HG03439 (cell line): ENCODE results near the gene WDR4.
"Not testable (repeated sequence)": the region's sequence is repeated elsewhere in the genome, so short reads cannot be mapped to it uniquely, and the experiment has no call there.

Source experiments
- ATAC-seq: cut with Tn5 transposase; IDR thresholded peaks from one replicate; pipeline ENCODE4 v1.9.1; 2021; ENCODE audit warnings: mild to moderate bottlenecking, moderate library complexity; ENCODE audit not compliant: unreplicated experiment

Gene WDR4

GRCh38 chr21:42878678-42878992 is 704 bp downstream of the WDR4 start:
- peak; percentile 26 for ATAC-seq

DNA sequence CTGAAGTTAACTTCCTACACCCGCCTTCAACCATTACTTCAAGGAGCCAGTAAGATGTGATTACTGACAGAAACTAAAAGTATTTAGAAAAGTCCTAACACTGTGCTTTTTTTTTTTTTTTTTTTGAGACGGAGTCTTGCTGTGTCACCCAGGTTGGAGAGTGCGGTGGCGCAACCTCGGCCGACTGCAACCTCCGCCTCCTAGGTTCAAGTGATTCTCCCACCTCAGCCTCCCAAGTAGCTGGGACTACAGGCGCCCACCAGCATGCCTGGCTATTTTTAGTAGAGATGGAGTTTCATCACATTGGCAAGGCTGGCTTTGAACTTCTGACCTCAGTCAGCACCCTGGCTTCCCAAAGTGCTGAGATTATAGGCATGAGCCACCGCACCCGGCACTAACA is 3.5 kb downstream of the WDR4 start:
- not testable (repeated sequence) for ATAC-seq

GRCh38 chr21:42873096-42873495 is 6.2 kb downstream of the WDR4 start:
- ATAC-seq = no peak

GRCh38 chr21:42868196-42868595 is 11.1 kb downstream of the WDR4 start:
- ATAC-seq = no peak

GRCh38 chr21:42865776-42866160 is 13.6 kb downstream of the WDR4 start:
- ATAC-seq = no peak

DNA sequence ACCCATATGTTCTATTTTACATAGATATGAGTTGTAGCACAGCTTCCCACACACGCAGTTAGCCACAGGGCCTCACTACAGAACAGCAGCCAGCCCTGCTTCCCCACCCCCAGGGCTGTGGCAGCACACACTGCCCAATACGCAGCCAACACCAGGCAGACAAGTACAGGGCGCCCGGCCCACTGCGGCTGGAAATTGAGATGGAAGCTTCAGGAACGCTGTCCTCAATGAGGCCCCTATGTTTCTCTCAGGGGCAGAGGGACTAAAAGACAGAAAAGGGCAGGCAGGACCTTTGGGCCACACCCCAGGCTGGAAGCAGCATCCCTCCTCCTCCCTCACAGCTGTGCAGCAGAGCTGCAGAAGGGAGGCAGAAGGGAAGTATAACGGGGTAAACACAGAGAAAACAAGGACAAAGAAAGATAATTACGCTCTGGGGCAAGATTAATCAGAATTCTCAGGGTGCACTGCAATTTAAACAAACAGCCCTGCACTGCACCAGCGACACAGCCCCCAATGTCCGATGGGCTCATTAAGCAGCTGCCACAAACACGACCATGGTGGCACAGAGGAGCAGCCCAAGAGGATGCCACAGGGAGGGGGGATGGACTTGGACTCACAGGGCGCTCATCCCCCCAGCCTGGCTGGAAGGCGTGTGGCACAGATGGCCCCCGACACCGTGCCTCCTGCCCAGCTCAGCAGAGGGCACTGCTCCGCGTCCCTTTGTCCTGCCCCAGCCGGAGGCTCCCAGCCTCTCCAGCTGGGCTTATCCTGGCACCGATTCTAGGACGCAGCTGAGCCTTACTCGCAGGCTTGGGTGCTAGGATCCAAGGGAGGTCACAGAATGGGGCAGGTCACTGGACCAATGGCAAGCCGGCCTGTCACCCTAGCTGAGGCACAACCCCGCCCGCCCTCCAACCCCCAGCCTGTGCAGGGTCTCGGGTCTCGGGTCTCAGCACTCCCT is 14.2 kb downstream of the WDR4 start:
- ATAC-seq = no peak

DNA sequence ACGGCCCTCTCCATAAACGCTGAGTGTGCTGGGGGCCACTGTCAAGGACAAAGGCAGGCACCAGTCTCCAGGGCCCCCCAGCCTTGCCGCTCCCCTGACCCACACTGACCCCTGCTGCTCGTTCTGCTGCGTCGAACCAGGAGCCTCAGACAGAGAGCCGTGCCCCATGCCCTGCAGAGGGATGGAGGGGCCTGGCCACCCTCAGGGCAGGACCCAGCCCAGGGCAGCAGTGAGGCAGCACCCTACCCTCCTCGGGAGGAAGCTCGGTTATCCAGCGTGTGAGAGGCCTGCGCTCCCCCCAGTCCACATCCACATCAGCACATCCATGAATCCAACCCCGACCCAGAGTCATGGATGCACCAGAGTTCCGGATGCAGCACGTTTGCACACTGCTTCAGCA is 15.1 kb downstream of the WDR4 start:
- no peak for ATAC-seq

- ATAC-seq = no peak
Observed at GRCh38 chr21:42863504-42863870, 15.9 kb downstream of the WDR4 start.

- ATAC-seq = no peak
Observed at GRCh38 chr21:42862774-42863503, 16.4 kb downstream of the WDR4 start.

DNA sequence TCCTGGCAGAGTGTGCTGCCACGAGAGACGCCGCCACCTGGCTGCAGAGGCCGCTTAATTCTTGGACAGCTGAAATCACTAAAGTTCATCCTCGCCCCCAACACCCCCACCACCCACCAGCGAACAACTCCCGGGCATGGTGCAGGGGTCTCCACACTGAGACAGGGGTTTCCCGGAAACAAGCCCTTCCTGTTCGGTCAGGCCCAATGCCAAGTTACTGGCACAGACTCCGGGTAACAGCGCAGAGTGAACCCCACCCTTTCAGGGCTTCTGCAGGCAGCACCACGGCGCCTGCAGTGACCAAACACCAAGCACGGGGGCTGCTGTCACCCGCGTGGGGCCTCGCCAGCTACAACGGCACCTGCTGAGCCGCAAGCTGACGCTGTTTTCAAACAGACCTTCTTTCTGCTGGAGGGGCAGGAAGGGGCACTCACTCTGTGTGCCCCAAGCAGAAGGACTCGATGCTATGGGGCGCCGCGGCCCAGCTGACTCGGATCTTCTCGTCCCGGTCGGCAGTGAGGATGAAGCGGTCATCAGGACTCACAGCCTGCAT is 17.4 kb downstream of the WDR4 start:
- ATAC-seq = no peak

- ATAC-seq = no peak
Observed at GRCh38 chr21:42861311-42861847, 18.0 kb downstream of the WDR4 start.

- ATAC-seq = no peak
Observed at GRCh38 chr21:42860345-42860744, 19.0 kb downstream of the WDR4 start.

DNA sequence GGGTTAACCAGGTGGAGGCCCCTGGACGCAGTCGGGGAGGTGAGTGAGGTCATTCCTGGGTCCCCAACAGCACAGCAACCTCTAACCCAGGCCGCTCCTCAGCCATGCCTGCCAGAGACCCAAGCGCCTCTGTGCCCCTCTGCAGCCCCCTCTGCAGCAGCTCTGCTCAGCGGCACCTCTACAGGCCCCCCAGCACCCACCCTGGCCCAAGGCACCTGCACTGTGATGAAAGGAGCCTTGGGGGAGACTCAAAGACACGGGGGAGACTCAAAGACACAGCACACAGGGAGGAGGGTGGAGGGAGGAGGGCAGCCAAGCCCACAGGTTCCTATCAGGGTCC is 19.5 kb downstream of the WDR4 start:
- ATAC-seq = no peak

- no peak for ATAC-seq
Observed at GRCh38 chr21:42858957-42859890, 20.1 kb downstream of the WDR4 start.

- no peak for ATAC-seq
Observed at GRCh38 chr21:42858185-42858847, 21.0 kb downstream of the WDR4 start.

DNA sequence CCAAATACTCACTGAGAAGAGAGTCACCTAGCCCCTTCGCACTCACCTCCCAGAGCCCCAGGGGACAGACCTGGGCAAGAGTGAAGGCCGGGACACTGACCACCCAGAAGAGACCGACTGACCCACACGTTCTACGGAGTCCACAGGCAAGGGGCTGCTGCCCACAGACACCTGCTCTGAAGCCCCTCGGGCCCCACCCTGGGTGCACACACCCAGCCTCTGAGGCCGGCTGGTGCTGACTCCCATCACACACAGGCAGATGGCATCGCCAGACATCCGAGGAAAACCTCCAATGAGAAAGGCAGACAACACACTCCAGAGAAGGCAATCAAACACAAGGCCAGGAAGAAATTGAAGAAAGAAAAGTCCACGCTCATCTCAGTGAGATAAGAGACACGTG is 22.1 kb downstream of the WDR4 start:
- no peak for ATAC-seq

DNA sequence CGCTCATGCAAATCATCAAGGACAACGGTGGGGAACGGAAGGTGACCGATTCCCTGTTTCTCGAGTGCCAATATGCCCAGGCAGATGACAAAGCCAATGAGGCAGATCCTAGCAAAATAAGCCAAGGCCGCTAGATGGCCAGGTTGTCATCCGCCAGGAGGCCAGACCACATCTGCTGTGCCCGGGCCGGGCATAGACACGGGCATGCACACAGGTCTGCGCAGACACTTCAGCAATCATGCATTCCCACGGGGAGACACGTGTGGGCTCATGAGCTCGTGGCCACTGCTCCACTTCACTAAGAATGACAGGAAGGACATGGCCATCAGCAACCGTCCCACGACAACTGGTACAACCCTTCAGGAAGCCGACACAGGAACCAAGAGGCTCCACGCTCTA is 23.4 kb downstream of the WDR4 start:
- ATAC-seq = no peak

DNA sequence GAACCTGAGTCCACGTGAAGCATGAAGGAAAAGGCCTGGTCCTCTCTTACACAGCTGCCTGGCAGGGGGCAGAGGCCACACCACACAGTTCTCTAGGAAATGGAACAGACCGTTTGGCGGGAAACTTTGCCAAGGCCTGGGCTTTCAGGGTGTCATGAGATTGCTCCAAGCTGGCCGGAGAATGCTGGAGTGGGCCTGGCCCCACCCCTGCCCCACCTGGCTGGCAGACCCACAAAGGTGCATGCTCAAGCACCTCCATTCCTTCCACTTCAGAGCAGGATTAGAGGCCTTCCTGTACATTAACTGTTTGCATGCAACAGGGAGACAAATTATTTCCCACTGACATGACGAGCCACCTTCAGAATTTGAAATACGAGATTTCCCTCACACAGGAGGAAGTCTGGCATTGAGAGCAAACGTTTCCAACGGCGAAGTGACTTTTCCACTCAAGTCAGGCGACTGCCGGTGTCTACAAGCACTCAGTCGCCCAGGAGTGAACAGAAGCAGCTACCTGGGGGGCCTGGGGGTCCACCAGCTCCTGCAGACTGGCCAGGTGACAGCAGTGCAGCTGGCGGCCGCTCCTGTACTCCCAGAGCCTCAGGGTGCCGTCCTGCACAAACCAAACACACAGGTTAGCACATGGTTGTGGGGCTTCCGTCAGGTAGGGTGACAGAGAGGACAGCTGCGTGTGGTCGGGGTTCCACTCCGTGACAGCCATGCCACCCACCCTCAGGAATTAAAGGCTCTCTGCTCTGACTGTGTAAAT is 24.0 kb downstream of the WDR4 start:
- ATAC-seq = no peak

GRCh38 chr21:42854246-42855010 is 24.9 kb downstream of the WDR4 start:
- ATAC-seq = no peak
